HG03139 (cell line): Measurements from ENCODE around the gene MPHOSPH9.

Source experiments
- ATAC-seq: cut with Tn5 transposase; IDR thresholded peaks from one replicate; pipeline ENCODE4 v1.9.1; 2021; ENCODE audit not compliant: unreplicated experiment

Gene MPHOSPH9

GRCh38 chr12:123150275-123150743 is 82.6 kb downstream of the MPHOSPH9 start:
- no peak for ATAC-seq

DNA sequence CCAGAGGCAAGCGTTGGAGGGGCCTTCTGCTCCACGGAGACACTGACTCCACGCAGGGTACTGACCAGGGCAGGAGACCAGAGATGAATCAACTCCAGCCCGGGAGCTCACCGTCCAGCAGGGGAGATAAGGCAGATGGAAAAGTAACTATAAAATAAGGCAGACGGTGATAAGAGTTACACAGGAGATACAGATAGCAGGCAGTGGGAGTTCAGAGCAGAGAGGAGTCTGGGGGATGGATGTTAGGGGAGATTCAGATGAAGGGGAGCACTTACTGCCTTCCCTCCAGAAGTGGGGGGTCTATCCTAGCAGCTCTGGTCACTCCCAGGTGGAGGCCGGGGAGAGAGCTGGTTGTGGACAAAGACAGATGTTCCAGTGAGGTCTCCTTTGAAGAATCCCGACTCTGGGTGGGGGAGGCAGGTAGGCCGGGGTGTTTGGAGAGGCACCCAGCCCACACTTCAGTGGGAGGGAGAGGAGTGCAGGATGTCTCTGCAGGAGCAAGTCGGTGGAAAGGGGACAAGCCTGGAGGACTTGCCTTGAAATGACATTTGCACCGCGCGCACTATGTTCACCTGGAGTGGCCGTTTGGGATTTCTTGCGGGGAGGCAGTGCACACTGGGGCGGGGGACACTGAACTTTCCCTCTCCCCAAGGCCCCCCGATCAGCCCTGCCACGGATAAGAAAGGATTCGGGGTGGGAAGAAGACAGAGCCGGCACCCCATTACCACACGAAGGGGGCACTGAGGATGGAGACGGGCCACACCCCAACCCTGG is 83.3 kb downstream of the MPHOSPH9 start:
- no peak for ATAC-seq

GRCh38 chr12:123149088-123149487 is 83.9 kb downstream of the MPHOSPH9 start:
- ATAC-seq: no peak

- no peak for ATAC-seq
Measured at GRCh38 chr12:123148655-123149054, 84.3 kb downstream of the MPHOSPH9 start.

DNA sequence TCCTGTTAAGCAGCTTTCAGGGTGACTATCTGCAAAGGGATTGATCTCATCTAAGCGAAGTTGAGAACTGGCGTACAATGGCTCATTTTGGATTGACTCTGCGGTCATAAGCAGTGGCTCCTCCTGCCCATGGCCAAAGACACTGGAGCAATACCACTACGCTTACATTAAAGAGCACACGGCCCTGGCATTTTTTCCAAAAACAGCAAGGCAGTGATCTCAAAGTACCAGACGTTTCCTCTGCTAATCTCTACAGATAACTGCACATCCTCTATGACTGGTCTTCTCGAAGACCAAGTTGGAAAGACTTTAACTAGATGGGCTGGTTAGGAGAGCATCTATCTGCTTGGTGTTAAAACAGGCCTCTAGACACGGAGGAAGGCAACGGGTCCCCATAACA is 84.7 kb downstream of the MPHOSPH9 start:
- no peak for ATAC-seq

DNA sequence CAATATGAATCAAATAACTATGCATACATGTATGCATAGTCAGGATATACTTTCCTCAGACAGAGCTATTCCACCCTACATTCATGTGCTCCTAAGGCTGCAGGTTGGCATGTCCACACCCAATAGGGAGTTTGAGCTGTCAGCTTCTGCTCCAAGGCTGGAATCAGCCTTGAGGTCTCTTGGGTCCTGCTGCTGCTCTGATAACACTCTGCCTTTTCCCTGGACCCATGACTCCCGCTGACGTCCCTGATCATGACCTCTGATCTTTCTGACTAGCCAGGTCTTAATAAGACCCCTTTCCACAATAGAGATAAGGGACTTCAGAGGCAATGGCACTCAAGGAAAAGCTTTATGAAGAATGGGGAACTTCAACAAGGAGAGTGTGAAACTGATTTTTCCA is 87.7 kb downstream of the MPHOSPH9 start:
- ATAC-seq: no peak

- ATAC-seq: no peak
Measured at GRCh38 chr12:123143736-123144461, 89.0 kb downstream of the MPHOSPH9 start.

DNA sequence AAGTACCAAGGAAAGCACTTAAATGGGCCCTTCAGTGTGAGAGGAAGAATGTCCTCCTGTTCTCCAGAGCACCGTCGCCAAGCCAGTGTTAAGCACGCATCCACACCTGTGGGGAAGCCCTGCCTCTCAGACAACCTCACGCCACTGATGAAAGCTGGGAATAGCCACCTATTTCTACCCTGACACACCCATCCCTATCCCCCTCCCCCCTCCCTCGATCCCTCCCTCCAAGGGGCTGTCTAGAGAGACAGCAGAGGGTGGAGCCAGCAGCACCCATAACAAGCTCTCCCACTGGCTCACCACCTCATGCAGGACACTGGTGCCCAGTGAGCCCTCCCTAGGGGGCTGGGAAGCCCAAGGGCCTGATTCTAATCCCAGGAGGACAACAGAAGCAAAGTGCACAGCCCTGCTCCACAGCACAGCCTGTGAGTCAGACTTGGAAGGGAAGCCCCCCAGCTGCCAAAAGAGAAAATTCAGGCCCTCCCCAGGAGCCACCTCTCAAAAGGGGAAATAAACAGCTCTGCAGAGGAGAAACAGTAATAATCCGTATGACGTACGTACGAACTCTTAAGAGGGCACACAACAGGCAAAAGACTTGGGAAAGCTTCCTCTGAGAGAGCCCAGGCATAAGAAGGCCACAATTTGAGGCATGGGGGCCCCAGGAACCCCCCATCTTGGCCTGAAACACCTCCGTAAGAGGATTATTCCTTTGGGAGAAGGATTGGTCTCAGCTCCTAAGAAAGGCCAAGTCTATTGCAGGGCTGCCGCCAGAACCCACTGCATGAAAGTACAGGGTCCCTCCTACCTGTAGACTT is 89.8 kb downstream of the MPHOSPH9 start:
- ATAC-seq: no peak

DNA sequence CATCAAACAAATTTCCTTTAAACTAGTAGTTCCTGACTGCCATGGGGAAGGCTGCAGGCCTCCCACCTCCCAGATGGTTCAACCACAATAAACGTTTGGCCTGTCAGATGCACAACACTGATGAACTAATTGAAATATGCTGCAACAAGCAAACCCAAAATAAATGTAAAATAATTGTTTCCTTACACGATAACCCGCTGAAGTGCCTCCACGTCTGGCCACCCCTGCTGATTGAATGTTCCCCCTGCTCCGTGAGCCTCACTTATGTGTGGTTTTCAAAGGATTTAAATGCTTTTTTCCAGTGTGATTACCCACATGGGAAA is 90.5 kb downstream of the MPHOSPH9 start:
- no peak for ATAC-seq

- ATAC-seq: no peak
Measured at GRCh38 chr12:123141615-123142517, 91.1 kb downstream of the MPHOSPH9 start.

GRCh38 chr12:123140676-123141614 is 92.0 kb downstream of the MPHOSPH9 start:
- no peak for ATAC-seq

GRCh38 chr12:123139926-123140675 is 92.8 kb downstream of the MPHOSPH9 start:
- ATAC-seq: no peak

GRCh38 chr12:123135688-123136087 is 97.3 kb downstream of the MPHOSPH9 start:
- no peak for ATAC-seq

GRCh38 chr12:123134826-123135225 is 98.1 kb downstream of the MPHOSPH9 start:
- no peak for ATAC-seq

DNA sequence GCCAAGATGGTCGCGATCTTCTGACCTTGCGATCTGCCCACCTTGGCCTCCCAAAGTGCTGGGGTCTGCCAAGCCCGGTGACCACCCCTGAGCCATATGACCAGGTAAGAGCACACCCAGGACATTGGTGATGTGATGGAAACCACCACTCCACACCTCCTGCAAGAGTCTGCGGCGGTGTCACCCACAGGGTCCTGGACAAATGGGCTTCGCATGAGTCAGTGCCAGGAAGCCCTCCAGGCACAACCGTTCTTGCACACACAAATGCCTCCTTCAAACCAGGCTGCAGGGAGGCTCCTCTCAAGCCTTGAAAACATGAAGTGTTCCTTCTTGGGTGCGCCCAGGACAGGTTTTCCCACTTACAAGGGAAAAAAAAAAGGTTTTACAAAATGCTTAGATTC is 98.7 kb downstream of the MPHOSPH9 start:
- ATAC-seq: no peak

DNA sequence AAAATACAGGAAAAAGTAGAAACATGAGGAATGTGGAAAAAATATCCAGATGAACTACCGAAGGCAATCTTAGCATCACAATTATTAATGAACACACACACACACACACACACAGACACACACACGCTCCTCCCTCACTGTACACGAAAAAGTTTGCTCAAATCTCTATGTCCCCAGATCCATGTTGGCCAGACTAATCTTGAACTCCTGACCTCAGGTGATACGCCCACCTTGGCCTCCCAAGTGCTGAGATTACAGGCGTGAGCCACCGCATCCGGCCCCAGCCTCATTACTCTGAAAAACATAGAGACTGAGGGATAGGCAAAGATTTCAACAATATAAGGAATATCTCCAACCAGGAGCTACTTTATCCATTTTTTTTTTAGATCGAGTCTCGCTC is 99.2 kb downstream of the MPHOSPH9 start:
- ATAC-seq: no peak

- no peak for ATAC-seq
Measured at GRCh38 chr12:123132951-123133619, 99.9 kb downstream of the MPHOSPH9 start.

- ATAC-seq: no peak
Measured at GRCh38 chr12:123131879-123132402, 101.0 kb downstream of the MPHOSPH9 start.
